ENCODE data around the gene TPSB2.

Gene TPSB2

GRCh38 chr16:1182950-1183907, 46.8 kb downstream of the TPSB2 start:
- no peak for DNase-seq (ENCODE audit: low spot score)

DNA sequence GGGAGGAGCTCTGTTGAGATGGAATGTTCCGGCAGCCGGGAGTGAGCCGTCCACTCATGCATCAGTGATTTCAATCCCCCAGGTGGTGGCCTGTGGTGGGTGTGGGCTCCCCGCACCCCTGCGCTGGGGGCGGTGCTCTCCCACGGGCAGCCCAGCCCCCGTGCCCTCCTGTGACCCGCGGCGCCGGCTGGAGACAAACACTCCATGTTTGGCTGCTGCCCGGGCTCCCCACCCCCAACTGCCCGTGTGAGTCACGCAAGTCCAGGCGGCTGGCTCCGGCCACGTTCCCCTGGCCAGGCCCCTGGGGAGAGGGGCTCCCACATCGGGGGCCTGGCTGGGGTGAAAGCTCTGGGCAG, 47.7 kb downstream of the TPSB2 start:
- no peak for DNase-seq (ENCODE audit: low spot score)

DNA sequence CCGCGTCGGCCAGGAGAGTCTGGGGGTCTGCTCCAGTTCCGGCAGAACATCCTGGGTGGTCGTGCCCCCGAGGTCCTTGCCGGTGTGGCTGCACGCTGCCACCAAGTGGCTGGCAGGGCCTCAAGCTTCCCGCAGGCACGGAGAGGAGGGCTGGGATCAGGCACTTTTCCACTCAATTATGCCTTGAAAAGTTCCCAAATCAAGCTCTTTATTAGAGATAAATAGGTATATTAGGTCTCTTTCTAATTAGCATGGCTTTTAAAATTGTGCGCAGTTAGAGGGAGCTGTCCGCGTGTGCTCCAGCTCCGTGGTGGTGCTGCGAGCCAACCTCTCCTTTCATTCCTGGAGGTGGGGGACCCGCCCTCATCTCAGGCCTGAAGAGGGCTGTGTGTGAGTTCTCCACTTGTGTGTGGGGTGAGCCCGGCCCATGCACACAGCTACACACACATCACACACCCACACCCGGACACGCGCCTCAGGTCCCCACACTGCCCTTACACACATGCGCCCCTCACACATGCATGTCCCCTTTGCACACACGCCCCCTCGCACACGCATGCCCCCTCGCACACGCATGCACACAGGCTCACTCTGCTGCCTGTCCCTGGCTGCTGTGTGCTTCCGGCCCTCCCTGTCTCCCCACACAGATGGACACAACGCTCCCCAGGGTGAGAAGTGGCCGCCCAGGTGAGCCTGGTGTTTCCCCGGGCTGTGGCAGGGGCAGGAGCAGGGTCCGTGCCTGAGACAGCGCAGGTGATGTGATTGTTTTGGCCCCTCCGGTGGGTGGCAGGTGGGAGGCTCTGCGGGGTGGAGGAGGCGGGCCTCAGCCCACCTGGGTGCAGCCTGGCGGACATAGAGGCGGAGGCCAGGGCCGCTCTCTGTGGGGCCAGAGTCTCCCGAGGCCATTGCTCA, 48.3 kb downstream of the TPSB2 start:
- no peak for DNase-seq (ENCODE audit: low spot score)

DNA sequence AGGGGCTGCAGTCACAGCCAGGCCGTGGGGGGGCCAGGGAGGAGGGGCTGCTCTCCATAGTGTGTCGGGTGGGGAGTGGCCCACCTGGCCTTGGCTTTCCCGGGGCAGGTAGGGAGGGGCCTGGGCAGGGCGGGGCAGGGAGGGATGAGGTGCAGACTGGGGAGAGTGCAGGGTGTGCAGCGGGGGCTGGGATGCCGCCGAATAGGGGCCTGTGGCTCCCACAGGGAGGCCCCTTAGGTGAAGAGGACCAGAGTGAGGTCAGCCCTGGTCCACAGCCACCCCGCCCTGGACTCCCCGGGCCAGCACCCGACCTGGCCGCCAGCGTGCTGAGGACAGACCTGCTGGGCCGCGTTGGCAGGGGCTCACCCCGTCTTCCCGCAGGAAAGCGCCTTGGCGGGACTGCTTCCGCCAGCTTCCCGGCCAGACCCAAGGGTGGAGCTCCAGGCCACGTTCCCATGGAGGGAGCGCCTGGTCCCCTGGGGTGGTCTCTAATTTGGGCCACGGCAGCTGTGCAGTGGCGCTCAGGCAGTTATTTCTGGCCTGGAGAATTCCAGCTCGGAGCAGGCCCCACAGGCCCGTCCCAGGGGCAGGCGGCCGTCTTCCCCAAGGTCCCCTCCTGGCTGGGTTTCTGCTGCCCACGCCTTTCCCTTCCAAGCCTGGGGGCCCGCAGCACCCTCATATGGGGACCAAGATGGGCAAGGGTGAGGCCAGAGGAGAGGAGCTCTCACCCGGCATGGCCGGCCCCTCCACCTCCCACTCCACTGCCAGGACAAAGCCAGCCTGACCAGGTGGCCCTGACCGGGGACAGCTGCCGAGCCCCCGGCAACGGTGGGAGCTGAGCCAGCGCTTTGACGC, 49.2 kb downstream of the TPSB2 start:
- DNase-seq (ENCODE audit: low spot score) = no peak
